Urothelium cell line (cell line): Measurements from ENCODE around the gene RAB36.

Source experiments
- DNase-seq: peaks from one replicate; pipeline ENCODE4 v3.0.0; 2011; ENCODE audit warnings: low spot score, mixed read lengths
- FAIRE-seq: peaks from 2 replicates; lab custom pipeline; 2011; peaks lifted over from hg19 to GRCh38; lab: Jason Lieb, UNC

RAB36 gene, protein sequence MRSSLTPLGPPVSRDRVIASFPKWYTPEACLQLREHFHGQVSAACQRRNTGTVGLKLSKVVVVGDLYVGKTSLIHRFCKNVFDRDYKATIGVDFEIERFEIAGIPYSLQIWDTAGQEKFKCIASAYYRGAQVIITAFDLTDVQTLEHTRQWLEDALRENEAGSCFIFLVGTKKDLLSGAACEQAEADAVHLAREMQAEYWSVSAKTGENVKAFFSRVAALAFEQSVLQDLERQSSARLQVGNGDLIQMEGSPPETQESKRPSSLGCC

GRCh38 chr22:23144932-23145877 is at the start of gene RAB36:
TSS of gene RAB36 (plus strand) at chr22:23145477. CDS start at chr22:23146617, 1,140 bp downstream.
- peak; percentile 91 for FAIRE-seq
- DNase-seq, result peak; percentile 99

DNA sequence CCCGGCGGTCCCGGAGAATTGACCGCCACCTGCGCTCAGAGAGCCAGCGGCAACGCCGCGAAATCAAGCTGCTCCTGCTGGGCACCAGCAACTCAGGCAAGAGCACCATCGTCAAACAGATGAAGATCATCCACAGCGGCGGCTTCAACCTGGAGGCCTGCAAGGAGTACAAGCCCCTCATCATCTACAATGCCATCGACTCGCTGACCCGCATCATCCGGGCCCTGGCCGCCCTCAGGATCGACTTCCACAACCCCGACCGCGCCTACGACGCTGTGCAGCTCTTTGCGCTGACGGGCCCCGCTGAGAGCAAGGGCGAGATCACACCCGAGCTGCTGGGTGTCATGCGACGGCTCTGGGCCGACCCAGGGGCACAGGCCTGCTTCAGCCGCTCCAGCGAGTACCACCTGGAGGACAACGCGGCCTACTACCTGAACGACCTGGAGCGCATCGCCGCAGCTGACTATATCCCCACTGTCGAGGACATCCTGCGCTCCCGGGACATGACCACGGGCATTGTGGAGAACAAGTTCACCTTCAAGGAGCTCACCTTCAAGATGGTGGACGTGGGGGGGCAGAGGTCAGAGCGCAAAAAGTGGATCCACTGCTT is 49.4 kb upstream of the RAB36 start:
- DNase-seq (no peak), FAIRE-seq (no peak)

DNA sequence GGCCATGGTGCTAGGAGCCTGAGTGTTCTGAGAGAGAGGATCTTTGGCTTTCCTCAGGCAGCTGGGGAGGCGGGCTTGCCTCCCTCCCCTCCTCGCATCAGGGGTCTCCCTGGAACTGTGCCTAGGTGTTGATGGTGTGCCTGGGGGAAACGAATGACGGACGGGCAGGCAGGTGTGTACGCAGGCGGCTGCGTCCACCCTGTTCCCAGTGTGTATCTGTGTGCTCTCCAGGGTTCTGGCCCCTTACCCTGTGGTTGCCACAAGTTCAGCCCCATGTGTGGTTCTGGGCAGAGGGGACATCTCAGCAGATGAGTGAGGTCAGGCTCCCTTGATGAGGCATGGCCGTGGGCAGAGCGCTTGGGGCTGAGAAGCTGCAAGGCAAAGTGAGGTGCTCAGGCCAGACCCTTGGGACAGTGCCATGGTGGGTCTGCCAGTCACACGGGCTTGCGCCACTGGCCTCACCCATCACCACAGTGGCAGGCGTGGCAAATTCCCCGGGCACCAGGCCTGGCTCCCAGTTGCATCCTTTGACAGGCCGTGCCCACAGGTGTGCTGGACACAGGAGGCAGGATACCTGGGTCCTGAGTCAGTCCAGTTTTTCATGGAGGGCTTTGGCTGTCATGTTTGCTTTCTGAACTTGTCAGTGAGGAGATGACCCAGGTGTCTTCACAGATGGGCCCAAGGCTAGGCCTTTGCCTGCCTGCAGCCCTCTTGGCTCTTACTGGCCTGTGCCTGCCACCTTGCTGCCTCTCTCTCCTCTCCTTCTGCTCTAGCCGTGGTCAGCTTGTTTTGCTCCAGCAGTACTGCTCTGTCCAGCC is 47.7 kb upstream of the RAB36 start:
- FAIRE-seq, result no peak
- no peak for DNase-seq

GRCh38 chr22:23098230-23098705 is 47.0 kb upstream of the RAB36 start:
- FAIRE-seq, result no peak
- DNase-seq, result no peak

DNA sequence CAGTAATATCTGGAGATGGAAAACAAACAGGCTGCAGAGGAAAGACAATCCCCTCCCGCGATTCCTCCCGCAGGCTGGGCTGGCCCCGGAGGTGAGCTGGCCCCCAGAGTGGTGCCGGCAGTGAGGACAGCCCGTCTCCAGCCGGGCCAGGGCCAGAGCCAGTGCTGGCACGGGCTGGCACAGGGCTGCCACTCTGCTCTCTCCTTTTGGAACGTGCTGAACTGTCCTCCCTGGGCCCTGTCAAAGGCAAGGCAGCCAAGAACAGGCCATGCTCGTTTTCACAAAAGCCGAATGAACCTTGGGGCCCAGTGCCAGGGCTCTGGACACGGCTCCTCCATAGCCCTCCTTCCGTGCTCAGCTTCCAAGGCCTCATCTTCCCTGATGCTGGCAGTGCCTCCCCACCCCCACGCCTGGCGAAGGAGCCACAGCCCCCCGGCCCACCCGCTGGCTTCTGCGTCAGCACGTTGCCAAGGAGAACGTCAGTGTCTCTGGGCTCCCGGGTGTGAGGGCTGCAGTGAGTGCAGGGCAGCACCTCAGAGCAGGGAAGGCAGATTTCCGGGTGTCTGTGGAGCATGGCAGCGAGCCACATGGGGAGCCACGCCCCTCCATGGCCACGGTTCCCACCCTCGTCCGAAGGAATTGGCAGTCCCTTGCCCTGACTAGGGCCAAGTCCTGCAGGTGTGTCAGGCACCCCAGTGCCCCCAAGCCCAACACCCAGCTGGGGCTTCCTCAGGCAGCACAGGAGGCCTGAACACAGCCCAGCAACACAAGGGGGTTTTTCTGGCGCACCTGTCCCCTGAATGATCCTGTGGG is 46.4 kb upstream of the RAB36 start:
- no peak for DNase-seq
- no peak for FAIRE-seq

DNA sequence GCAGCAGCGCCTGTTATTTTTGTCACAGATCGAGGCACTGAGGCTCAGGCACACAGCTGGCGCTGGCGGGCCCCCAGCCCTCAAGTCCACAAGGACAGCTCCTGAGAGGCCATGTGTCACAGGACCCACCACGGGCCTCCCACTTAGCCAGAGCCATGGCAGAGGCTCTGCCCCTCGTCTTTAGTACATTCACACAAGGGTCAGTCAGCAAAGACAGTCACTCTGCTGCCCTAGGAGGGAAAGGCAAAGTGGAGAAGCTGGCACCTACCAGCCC is 45.8 kb upstream of the RAB36 start:
- no peak for FAIRE-seq
- no peak for DNase-seq

- FAIRE-seq, result no peak
These were observed 45.0 kb upstream of the RAB36 start for GRCh38 chr22:23100124-23100801.

DNA sequence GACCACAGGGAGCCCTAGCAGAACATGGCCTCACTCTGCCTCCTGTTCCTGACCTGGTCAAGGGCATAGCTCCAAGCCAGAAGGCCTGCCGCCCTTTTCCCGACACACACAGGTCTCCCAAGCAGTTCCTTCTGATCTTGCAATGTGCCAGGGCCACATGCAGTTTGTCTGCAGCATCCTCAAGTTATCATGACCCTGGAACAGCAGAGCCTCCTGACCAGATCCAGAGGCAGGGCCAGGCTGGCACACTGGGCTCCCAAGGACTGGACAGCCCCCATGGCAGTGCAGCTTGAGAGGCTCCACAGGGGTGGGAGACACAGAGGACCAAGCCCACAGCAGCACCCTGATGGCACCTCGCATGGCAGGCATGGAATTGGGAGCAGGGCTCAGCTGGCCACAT is 43.8 kb upstream of the RAB36 start:
- FAIRE-seq, result no peak

More at GRCh38 chr22:23100124-23100801, 45.0 kb upstream of the RAB36 start:
- no peak for DNase-seq

GRCh38 chr22:23102002-23102655 is 43.1 kb upstream of the RAB36 start:
- DNase-seq (no peak), FAIRE-seq (no peak)

More for the DNA sequence above, 43.8 kb upstream of the RAB36 start:
- no peak for DNase-seq

DNA sequence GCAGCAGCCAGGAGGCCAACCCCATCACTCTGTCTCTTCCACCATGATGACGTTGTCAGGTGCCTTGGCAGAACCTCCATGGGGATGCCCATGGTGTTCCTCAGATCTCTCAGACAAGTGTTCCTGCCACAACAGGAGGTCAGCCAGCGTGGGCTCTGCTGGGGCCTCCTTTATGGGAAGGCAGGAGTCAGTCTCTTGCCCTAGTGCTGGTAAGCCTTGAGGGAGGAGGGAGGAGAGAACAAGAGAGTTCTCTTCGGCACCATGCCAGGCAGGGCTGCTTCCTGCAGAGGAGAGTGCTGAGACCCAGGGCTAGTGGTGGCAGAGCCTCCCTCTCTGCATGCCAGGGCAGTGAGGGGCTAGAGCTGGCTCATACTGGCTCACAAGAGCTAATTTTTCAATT is 42.5 kb upstream of the RAB36 start:
- DNase-seq (no peak), FAIRE-seq (peak; percentile 30)

GRCh38 chr22:23103199-23103954 is 41.9 kb upstream of the RAB36 start:
- FAIRE-seq (no peak), DNase-seq (no peak)

DNA sequence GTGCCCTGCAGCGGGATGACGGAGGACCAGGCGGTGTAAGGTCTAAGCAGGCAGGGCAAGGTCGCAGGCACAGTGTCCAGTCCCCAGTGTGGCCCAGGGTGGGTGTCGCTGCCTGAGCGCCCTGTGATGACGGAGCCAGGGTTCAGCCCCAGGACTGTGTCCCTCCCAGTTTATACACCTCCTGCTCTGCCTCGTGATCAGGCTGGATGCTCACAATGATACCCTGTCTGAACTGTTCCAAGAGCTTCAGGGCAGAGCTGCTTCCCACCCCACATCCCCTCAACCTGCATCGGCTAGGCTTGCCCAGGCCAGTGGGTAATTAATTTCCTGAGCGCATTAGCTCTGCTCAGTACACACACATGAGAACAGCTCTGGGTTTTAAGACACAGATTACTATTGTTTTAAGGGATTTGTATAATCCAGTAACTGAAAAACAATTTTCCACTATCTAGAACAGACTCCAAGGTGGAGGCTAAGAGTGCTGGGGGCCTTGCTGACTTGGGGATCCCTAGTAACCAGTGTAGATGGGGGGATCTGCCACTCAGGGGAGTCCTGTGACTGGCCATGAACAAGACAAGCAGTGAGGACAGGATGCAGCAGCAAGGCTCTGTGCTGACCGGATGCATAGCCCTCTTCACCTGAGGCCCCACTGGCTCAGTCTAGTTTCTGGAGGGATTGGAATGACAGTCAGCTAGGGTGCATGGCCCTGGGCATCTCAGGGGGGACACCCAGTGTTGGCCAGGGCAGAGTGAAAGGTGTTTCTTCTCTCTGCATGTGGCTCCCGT is 40.9 kb upstream of the RAB36 start:
- no peak for DNase-seq
- FAIRE-seq, result peak; percentile 5

DNA sequence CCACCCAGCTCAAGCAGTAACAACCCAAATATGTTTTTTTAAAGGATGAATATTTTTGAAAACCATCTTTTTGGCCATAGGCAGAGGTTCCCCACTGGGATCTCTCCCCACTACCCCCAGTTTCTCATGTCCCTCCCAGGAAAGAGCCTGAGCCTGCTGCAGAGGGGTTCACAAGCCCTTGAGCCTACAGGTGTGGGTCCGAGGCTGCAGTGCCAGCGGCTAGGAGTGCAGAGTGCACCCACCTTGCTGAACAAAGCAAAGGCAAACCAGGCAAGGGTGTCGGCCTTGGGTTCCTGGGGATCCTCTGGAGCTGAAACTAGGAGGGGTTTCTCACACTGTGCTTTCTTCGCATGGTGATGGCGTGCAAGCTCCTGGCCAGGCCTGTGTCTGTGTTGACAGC is 40.0 kb upstream of the RAB36 start:
- no peak for FAIRE-seq

DNA sequence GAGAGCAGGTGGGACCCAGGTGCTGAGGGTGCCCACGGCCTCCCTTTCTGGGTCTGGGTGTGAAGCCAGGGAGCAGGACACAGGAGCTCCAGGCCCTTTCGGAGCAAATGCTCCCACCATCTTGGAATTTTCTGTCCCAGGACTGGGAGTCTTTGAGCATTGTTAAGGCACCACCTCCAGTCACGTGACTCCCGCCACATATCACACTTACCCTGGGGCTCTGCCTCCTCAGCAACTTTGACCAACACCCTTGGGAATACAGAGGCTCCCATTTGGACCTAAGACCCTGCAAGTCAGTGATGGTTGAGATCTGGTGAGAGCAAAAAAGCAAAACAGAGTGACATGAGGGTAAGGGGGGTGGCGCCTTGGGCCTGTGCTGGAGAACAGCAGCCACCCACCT is 39.4 kb upstream of the RAB36 start:
- no peak for DNase-seq
- FAIRE-seq, result no peak

More for the DNA sequence above, 40.0 kb upstream of the RAB36 start:
- no peak for DNase-seq

DNA sequence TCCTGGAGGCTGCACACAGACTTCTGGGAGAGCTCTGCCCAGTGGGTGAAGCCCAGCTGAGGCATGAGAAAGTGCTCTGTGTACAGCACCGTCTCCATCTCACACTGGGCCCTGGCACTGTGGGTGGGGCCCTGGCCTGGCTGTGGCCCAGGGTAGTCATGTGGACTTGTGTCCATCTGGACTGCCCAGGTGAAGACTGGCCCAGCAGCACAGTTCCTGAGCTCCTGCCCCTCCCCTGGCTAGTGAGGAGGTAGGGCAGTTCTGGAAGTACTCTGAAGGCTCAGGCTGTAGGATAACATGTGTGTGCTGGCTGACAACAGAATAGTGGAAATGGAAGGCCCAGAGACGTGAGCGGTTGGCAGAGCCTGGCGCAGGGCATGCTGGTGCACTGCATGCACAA is 38.9 kb upstream of the RAB36 start:
- no peak for FAIRE-seq
- DNase-seq, result no peak

DNA sequence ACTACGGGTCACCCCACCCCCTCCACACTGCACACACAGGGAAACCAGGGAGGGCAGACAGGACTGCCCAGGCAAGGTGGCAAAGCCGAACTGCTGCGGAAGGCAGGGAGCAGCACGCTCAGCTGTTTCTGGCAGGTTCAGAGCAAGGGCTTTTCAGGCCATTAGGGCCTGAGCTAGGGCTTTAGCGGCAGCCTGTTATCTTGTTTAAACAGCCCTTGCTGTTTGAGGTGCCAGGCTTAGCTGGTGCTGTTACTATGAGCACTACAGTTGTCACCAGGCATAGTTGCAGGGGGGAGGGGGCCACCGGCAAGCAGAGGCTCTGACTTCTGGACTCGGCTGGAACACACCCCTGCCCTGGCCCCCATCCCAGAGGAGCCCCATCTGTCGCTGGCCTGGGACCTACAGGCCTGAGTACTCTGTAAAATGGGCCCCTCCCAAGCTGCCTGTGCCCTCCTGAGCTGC is 38.3 kb upstream of the RAB36 start:
- FAIRE-seq, result peak; percentile 58
- DNase-seq, result no peak
